Fibroblast of lung (primary cell): ENCODE measurements around the gene IL1RAPL2.

Source experiments
- EZH2 ChIP-seq: IDR thresholded peaks from 2 replicates; pipeline ENCODE4 v1.5.1; 2012; ENCODE audit warnings: low read length, control low read depth, mild to moderate bottlenecking; ENCODE audit errors: missing control alignments
- TF ChIP-seq, protein P1 (sequence below), 2 donors: IDR thresholded peaks in 1 of 2; conservative IDR thresholded peaks in 1 of 2; 1 replicate in 1 of 2; 2 replicates in 1 of 2; pipeline ENCODE4 v1.5.1; 2011 to 2012; ENCODE audit warnings: low read length in 2 of 2, control low read depth in 1 of 2, inconsistent platforms in 1 of 2, low read depth in 1 of 2, mild to moderate bottlenecking in 1 of 2

- TF ChIP-seq, protein P1, sequence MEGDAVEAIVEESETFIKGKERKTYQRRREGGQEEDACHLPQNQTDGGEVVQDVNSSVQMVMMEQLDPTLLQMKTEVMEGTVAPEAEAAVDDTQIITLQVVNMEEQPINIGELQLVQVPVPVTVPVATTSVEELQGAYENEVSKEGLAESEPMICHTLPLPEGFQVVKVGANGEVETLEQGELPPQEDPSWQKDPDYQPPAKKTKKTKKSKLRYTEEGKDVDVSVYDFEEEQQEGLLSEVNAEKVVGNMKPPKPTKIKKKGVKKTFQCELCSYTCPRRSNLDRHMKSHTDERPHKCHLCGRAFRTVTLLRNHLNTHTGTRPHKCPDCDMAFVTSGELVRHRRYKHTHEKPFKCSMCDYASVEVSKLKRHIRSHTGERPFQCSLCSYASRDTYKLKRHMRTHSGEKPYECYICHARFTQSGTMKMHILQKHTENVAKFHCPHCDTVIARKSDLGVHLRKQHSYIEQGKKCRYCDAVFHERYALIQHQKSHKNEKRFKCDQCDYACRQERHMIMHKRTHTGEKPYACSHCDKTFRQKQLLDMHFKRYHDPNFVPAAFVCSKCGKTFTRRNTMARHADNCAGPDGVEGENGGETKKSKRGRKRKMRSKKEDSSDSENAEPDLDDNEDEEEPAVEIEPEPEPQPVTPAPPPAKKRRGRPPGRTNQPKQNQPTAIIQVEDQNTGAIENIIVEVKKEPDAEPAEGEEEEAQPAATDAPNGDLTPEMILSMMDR (conservative IDR thresholded peaks at IDR 0.05 in 1 of 2, IDR thresholded peaks at IDR 0.05 in 1 of 2; ENCODE audit: low read depth in 1 of 2, low read length in 2 of 2), result no peak
- no peak for TF ChIP-seq EZH2
Measured at GRCh38 chrX:104745152-104745551, 179.2 kb downstream of the IL1RAPL2 start.
